Measurements from ENCODE around the gene UBE2L3.

DNA sequence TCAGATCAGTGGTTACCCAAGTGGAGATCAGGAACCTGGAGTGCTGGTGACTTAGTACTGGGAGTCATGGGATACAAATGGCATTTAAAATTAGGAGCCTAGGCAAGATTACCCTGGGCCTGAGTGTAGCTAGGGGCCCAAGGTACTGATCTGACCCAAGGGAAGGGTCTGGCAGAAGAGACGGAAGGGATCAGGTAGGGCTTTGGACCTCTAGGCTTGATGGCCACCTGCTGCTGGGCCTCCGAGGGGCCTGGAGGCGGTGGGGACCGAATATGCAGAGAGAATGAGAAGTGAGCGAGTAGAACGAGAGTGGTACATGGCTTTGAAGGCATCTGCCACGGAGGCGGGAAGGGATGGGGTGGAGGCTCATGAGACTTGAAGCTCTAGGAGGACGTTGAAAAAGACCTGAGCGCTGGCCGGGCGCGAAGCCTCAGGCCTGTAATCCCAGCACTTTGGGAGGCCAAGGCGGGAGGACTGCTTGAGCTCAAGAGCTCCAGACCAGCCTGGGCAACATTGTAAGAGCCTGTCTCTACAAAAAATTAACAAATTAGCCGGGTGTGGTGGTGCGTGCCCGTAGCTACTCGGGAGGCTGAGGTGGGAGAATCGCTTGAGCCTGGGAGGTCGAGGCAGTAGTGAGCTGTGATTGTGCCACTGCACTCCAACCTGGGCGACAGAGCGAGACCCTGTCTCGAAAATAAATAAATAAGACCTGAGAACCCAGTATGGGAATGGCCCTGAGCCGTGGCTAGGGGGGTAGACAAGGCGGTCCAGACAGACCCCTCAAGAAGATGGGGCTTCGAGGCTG is 97.7 kb downstream of the UBE2L3 start:
- TF ChIP-seq, protein P1, sequence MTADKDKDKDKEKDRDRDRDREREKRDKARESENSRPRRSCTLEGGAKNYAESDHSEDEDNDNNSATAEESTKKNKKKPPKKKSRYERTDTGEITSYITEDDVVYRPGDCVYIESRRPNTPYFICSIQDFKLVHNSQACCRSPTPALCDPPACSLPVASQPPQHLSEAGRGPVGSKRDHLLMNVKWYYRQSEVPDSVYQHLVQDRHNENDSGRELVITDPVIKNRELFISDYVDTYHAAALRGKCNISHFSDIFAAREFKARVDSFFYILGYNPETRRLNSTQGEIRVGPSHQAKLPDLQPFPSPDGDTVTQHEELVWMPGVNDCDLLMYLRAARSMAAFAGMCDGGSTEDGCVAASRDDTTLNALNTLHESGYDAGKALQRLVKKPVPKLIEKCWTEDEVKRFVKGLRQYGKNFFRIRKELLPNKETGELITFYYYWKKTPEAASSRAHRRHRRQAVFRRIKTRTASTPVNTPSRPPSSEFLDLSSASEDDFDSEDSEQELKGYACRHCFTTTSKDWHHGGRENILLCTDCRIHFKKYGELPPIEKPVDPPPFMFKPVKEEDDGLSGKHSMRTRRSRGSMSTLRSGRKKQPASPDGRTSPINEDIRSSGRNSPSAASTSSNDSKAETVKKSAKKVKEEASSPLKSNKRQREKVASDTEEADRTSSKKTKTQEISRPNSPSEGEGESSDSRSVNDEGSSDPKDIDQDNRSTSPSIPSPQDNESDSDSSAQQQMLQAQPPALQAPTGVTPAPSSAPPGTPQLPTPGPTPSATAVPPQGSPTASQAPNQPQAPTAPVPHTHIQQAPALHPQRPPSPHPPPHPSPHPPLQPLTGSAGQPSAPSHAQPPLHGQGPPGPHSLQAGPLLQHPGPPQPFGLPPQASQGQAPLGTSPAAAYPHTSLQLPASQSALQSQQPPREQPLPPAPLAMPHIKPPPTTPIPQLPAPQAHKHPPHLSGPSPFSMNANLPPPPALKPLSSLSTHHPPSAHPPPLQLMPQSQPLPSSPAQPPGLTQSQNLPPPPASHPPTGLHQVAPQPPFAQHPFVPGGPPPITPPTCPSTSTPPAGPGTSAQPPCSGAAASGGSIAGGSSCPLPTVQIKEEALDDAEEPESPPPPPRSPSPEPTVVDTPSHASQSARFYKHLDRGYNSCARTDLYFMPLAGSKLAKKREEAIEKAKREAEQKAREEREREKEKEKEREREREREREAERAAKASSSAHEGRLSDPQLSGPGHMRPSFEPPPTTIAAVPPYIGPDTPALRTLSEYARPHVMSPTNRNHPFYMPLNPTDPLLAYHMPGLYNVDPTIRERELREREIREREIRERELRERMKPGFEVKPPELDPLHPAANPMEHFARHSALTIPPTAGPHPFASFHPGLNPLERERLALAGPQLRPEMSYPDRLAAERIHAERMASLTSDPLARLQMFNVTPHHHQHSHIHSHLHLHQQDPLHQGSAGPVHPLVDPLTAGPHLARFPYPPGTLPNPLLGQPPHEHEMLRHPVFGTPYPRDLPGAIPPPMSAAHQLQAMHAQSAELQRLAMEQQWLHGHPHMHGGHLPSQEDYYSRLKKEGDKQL (CRISPR knock-in tag; IDR thresholded peaks at IDR 0.05; ENCODE audit: low read depth), result no peak
- TF ChIP-seq, protein P2, sequence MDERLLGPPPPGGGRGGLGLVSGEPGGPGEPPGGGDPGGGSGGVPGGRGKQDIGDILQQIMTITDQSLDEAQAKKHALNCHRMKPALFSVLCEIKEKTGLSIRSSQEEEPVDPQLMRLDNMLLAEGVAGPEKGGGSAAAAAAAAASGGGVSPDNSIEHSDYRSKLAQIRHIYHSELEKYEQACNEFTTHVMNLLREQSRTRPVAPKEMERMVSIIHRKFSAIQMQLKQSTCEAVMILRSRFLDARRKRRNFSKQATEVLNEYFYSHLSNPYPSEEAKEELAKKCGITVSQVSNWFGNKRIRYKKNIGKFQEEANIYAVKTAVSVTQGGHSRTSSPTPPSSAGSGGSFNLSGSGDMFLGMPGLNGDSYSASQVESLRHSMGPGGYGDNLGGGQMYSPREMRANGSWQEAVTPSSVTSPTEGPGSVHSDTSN (CRISPR knock-in tag; IDR thresholded peaks at IDR 0.05), result no peak
- TF ChIP-seq POLR2A (IDR thresholded peaks at IDR 0.05; ENCODE audit: insufficient read depth in 1 of 2, low read depth in 2 of 2, low read length in 2 of 2) (0 out of 4 replicates have a peak, but pooled peaks of 1 of the 2 experiments have one; percentile 12), GLI4 (CRISPR knock-in tag; IDR thresholded peaks at IDR 0.05; ENCODE audit: borderline replicate concordance) (no peak), ISL2 (CRISPR knock-in tag; IDR thresholded peaks at IDR 0.05) (no peak), MAX (IDR thresholded peaks at IDR 0.05) (no peak), UBTF (CRISPR knock-in tag; IDR thresholded peaks at IDR 0.05) (no peak), ZNF737 (CRISPR knock-in tag; IDR thresholded peaks at IDR 0.05; ENCODE audit: borderline replicate concordance) (no peak), NR1H2 (CRISPR knock-in tag; IDR thresholded peaks at IDR 0.05; ENCODE audit: borderline replicate concordance, low read depth) (no peak), SUZ12 (IDR thresholded peaks at IDR 0.05; ENCODE audit: low read depth, low read length) (no peak), ZNF383 (CRISPR knock-in tag; IDR thresholded peaks at IDR 0.05; ENCODE audit: borderline replicate concordance) (no peak)
- TF ChIP-seq, protein P3, sequence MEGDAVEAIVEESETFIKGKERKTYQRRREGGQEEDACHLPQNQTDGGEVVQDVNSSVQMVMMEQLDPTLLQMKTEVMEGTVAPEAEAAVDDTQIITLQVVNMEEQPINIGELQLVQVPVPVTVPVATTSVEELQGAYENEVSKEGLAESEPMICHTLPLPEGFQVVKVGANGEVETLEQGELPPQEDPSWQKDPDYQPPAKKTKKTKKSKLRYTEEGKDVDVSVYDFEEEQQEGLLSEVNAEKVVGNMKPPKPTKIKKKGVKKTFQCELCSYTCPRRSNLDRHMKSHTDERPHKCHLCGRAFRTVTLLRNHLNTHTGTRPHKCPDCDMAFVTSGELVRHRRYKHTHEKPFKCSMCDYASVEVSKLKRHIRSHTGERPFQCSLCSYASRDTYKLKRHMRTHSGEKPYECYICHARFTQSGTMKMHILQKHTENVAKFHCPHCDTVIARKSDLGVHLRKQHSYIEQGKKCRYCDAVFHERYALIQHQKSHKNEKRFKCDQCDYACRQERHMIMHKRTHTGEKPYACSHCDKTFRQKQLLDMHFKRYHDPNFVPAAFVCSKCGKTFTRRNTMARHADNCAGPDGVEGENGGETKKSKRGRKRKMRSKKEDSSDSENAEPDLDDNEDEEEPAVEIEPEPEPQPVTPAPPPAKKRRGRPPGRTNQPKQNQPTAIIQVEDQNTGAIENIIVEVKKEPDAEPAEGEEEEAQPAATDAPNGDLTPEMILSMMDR (CRISPR knock-in tag; IDR thresholded peaks at IDR 0.05), result no peak
